Rectal smooth muscle tissue (tissue), 1 donor: Measurements from ENCODE around the gene PDZD8.

Source experiments
- H3K27ac ChIP-seq: one replicate; pipeline ENCODE4 v1.7.0; 2013; ENCODE audit warnings: low read depth, low read length, inconsistent platforms
- H3K27me3 ChIP-seq: one replicate; pipeline ENCODE4 v1.7.0; 2013; ENCODE audit warnings: low read length; ENCODE audit not compliant: control insufficient read depth, insufficient read depth
- H3K36me3 ChIP-seq: one replicate; pipeline ENCODE4 v1.7.0; 2013; ENCODE audit warnings: low read length; ENCODE audit not compliant: control insufficient read depth, insufficient read depth
- H3K4me1 ChIP-seq: one replicate; pipeline ENCODE4 v1.7.0; 2013; ENCODE audit warnings: low read length; ENCODE audit not compliant: control insufficient read depth, insufficient read depth
- H3K4me3 ChIP-seq: one replicate; pipeline ENCODE4 v1.7.0; 2013; ENCODE audit warnings: low read length
- H3K9ac ChIP-seq: one replicate; pipeline ENCODE4 v1.7.0; 2013; ENCODE audit warnings: low read length

The PDZD8 gene, protein sequence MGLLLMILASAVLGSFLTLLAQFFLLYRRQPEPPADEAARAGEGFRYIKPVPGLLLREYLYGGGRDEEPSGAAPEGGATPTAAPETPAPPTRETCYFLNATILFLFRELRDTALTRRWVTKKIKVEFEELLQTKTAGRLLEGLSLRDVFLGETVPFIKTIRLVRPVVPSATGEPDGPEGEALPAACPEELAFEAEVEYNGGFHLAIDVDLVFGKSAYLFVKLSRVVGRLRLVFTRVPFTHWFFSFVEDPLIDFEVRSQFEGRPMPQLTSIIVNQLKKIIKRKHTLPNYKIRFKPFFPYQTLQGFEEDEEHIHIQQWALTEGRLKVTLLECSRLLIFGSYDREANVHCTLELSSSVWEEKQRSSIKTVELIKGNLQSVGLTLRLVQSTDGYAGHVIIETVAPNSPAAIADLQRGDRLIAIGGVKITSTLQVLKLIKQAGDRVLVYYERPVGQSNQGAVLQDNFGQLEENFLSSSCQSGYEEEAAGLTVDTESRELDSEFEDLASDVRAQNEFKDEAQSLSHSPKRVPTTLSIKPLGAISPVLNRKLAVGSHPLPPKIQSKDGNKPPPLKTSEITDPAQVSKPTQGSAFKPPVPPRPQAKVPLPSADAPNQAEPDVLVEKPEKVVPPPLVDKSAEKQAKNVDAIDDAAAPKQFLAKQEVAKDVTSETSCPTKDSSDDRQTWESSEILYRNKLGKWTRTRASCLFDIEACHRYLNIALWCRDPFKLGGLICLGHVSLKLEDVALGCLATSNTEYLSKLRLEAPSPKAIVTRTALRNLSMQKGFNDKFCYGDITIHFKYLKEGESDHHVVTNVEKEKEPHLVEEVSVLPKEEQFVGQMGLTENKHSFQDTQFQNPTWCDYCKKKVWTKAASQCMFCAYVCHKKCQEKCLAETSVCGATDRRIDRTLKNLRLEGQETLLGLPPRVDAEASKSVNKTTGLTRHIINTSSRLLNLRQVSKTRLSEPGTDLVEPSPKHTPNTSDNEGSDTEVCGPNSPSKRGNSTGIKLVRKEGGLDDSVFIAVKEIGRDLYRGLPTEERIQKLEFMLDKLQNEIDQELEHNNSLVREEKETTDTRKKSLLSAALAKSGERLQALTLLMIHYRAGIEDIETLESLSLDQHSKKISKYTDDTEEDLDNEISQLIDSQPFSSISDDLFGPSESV

DNA sequence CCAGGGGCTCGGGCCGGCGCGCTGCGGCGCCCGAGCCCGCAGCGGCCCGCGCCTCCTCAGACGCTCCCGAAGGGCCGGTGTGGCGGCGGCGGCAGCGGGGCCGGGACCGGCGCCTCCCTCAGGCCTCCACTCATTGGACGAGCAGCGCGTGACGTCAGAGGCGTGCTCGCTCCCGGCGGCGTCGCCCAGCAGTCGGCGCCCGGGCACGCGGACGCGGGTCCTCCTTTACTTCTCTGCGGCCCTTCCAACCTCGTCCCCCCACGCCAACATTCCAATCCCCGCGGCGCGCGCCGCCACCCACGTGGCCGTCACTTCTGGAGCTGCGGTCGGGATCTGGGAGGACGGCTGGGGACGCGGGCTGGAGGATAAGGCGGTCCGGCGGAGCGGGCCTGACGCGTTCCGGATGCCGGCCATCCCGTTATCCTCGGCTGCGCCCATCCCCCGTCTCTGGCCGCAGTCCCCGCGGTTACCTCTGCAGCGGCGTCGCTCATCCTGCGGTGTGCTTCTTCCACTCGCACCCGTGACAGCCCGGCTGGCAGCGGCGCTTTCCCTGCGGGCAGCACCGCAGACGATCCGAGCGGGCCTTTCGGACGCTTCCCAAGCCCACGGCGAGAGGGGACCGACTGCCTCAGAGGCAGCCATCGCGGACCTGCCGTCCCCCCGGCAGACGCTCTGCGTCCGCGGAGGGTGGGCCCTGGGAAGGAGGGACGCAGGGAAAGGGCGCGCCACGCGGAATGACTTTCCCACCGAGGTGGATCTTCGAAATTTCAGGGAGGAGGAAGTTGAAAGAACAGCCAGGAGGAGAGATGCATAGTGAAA, at the start of gene PDZD8:
Gene PDZD8, minus strand, starts transcription at position 81 of the 819 bp plus-strand sequence. CDS start 213 bp downstream, outside the sequence.
- Histone ChIP-seq H3K4me3 (peak within 1 kb of the TSS; percentile 95), H3K27me3 (no peaks in the 10 kb centered on the region), H3K4me1 (peaks cover 7% of the 10 kb centered on the region), H3K36me3 (no peaks in the 10 kb centered on the region), H3K27ac (peak within 1 kb of the TSS; percentile 92), H3K9ac (peak within 1 kb of the TSS; percentile 70)

DNA sequence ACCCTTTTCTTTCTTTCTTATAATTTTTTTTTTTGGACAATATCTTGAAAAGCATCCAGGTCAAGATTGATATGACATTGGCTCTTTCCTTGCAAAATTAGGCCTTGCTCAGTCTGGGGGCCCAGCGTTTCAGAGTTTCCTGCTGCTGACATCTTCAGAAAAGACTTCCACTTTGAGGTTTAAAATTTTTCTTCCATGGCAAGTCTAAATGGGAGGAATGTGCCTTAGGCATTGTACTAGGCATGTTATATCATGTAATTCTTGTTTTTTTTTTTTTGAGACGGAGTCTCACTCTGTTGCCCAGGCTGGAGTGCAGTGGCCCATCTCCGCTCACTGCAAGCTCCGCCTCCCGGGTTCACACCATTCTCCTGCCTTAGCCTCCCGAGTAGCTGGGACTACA, 48.9 kb upstream of the PDZD8 start:
- Histone ChIP-seq H3K9ac (no peak overlapping the region), H3K4me1 (no peaks in the 10 kb centered on the region), H3K4me3 (no peak overlapping the region), H3K27me3 (no peaks in the 10 kb centered on the region), H3K27ac (no peak overlapping the region), H3K36me3 (no peaks in the 10 kb centered on the region)

DNA sequence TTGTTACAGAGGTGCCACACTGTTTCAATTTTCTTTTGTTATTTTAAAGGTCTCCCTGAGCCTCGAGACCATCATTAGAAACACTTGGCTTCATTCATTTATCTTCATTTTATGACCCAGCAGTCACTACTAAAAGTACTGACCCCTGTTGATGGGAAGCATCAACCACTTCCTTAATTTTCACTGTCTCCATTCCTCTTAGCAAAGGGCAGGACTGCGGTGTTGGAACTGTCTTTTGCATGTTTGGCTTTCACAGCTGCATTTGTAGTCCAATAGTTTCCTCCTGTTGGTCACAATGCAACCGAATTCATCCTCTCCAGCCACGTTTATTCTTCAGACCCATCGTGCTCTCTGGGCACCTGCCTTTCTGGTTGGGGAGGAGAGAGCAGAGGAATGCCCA, 46.7 kb upstream of the PDZD8 start:
- H3K36me3 ChIP-seq = no peaks in the 10 kb centered on the region
- H3K27ac ChIP-seq = no peak overlapping the region
- H3K4me1 ChIP-seq = no peaks in the 10 kb centered on the region
- no peak overlapping the region for H3K9ac ChIP-seq
- H3K4me3 ChIP-seq = no peak overlapping the region
- H3K27me3 ChIP-seq = no peaks in the 10 kb centered on the region

DNA sequence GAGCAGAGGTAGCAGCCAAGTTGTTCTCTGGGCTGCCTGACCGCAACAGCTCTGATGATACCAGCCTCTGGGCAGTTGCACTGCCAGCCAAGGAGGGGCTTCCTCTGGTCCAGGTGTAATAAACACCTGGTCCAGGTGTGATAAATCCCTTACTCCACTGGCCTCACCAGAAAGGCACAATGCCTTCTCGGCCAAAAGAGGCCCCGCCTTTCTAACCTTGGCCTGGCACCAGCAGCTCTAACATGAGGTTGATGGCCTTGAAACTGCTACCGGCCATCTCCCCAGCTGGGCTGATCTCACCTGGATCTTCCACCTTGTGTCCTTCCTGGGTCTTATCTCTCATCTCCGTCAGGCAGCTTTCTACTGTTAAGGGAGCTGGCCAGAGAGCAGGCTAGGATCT, 45.5 kb upstream of the PDZD8 start:
- H3K4me1 ChIP-seq = no peaks in the 10 kb centered on the region
- no peak overlapping the region for H3K4me3 ChIP-seq
- no peak overlapping the region for H3K9ac ChIP-seq
- no peaks in the 10 kb centered on the region for H3K27me3 ChIP-seq
- H3K36me3 ChIP-seq = no peaks in the 10 kb centered on the region
- H3K27ac ChIP-seq = no peak overlapping the region

DNA sequence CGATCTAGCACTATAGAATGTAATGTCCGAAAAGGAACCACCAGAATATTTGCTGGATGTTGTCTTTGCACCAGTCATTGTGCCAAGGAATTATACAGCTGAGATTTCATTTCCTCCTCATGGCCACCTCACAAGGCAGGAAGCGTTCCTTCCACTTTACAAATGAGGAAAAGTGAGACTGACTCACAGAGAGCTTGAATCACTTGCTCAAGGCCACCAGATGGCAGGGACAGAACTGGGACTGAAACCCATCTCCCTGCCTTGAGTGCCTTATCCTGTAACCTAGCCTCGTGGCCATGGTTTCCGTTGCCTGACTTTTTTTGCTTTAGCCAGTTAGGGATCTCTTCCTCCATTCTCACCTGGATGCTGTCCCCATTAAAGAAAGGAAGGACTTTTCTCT, 44.7 kb upstream of the PDZD8 start:
- Histone ChIP-seq H3K27ac (no peak overlapping the region), H3K9ac (no peak overlapping the region), H3K27me3 (no peaks in the 10 kb centered on the region), H3K4me1 (no peaks in the 10 kb centered on the region), H3K36me3 (no peaks in the 10 kb centered on the region), H3K4me3 (no peak overlapping the region)

DNA sequence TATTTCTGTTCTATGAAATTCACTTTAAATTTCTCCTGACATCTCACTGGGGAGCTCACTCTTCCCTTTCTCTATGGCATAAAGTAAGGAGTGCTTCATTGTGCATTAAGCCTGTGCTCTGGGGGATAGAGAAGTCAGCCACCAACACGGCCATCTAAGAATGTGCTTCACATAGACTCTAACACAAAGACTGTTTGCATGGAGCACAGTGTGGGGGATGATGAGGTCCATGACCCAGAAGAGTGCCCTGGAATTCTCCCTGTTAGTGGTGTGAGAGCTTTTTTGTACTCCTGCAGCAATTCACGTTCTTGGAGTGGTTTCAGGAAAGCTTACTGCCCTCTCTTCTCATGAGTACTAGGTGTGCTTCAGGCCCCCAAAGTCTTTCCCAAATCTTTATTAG, 43.9 kb upstream of the PDZD8 start:
- Histone ChIP-seq H3K4me1 (no peaks in the 10 kb centered on the region), H3K36me3 (no peaks in the 10 kb centered on the region), H3K9ac (no peak overlapping the region), H3K4me3 (no peak overlapping the region), H3K27ac (no peak overlapping the region), H3K27me3 (no peaks in the 10 kb centered on the region)

DNA sequence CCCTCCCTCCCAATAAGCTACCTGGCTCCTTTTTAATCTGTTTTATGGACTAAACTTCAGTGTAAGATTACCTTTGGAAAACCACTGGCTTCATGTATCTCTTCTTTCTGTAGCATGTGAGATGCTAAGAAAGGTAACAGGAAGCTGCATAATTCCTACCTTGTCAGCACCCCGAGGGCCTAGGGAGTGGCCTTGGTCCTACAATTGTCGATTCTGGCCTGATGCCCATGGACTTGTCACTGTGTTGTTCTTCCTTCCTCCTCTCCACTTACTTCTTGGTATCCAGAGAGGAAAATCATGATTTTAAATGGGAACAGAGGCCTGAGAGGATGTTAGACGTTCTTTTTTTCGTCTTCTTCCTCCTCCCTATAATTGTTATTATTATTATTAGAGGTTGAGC, 42.9 kb upstream of the PDZD8 start:
- H3K4me1 ChIP-seq = no peaks in the 10 kb centered on the region
- no peaks in the 10 kb centered on the region for H3K36me3 ChIP-seq
- no peak overlapping the region for H3K27ac ChIP-seq
- no peak overlapping the region for H3K4me3 ChIP-seq
- no peak overlapping the region for H3K9ac ChIP-seq
- H3K27me3 ChIP-seq = no peaks in the 10 kb centered on the region

DNA sequence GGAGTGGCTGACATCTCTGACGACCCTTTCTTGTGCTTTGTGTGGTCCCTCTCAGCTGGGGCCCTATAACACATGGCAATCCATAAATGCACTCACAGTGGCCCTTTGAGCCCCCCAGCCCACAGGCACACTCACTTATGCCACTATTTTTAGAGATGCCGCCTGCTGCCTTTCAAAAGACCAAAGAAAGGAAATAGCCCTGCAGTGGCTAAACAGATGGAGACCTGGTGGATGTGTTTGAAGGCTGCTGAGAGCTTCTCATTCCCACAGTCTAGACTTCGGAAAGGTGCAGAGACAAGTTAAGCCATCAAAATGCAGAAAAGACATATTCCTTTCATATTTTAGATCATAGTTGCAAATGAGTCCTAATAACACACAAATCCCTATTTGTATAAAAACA, 42.0 kb upstream of the PDZD8 start:
- Histone ChIP-seq H3K4me3 (no peak overlapping the region), H3K27ac (no peak overlapping the region), H3K36me3 (no peaks in the 10 kb centered on the region), H3K4me1 (no peaks in the 10 kb centered on the region), H3K9ac (no peak overlapping the region), H3K27me3 (no peaks in the 10 kb centered on the region)

DNA sequence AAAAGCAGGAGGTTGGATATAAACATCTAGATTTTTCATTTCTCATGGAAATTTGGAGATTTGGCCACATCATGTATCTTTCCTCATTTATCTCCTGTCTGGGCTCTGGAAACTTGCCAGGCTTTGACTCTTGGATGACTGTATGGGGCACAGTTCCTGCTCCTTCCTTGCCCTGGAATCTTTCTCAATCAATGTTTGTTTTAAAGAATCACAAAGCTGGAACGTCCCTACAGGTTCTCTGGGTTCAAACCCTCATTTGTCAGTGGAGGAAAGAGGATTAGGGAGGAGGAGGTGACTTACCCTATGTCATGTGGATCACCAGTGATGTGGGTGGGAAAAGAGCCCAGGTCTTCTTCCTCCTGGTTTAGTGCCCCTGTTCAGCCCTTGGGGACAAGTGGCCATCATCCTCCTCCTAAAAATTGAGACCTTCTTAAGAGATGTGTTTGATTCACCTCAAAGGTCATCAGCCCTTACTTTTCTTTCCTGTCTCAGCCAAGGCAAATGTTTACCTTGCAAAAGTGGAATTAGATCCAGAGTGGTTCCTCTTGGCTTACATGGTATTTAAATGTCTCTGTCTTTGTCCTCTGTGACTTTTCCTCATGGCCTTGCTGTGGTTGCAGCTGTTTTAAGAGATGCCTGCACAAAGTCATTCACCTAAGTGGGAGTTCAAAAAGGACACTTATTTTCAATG, 38.8 kb upstream of the PDZD8 start:
- no peaks in the 10 kb centered on the region for H3K36me3 ChIP-seq
- H3K27ac ChIP-seq = no peak overlapping the region
- H3K4me1 ChIP-seq = no peaks in the 10 kb centered on the region
- H3K9ac ChIP-seq = no peak overlapping the region
- no peaks in the 10 kb centered on the region for H3K27me3 ChIP-seq
- no peak overlapping the region for H3K4me3 ChIP-seq

DNA sequence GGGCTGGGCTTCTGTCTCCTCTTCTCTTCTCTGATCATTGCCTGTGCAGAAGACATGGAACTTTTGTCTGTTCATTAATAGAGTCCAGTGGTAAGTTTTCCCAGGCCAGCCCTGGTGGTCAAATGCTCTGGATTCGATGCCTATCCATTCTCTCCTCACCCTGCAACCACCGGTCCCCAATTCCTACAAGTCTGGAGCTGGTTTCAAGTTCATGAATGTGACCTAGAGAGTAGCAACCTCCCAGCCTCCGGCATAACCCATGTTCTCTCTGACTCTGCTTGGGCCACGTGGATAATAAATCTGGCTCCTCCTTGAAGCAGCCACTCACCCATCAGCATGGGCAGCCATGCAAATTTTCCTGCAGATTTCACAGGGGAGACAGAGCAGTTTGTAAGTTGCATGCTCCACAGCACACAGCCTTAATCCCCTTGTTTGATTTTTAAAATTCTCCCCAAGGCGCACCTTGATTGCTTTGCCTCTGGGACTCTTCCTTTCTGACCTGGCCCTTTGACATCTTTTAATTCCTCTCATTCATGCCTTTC, 37.3 kb upstream of the PDZD8 start:
- H3K9ac ChIP-seq = no peak overlapping the region
- no peak overlapping the region for H3K27ac ChIP-seq
- H3K36me3 ChIP-seq = no peaks in the 10 kb centered on the region
- H3K4me3 ChIP-seq = no peak overlapping the region
- H3K27me3 ChIP-seq = no peaks in the 10 kb centered on the region
- no peaks in the 10 kb centered on the region for H3K4me1 ChIP-seq
